Measurements from ENCODE around the gene PCDH20.
"Not testable (repeated sequence)": the region's sequence is repeated elsewhere in the genome, so short reads cannot be mapped to it uniquely, and the experiment has no call there.

Gene PCDH20, protein sequence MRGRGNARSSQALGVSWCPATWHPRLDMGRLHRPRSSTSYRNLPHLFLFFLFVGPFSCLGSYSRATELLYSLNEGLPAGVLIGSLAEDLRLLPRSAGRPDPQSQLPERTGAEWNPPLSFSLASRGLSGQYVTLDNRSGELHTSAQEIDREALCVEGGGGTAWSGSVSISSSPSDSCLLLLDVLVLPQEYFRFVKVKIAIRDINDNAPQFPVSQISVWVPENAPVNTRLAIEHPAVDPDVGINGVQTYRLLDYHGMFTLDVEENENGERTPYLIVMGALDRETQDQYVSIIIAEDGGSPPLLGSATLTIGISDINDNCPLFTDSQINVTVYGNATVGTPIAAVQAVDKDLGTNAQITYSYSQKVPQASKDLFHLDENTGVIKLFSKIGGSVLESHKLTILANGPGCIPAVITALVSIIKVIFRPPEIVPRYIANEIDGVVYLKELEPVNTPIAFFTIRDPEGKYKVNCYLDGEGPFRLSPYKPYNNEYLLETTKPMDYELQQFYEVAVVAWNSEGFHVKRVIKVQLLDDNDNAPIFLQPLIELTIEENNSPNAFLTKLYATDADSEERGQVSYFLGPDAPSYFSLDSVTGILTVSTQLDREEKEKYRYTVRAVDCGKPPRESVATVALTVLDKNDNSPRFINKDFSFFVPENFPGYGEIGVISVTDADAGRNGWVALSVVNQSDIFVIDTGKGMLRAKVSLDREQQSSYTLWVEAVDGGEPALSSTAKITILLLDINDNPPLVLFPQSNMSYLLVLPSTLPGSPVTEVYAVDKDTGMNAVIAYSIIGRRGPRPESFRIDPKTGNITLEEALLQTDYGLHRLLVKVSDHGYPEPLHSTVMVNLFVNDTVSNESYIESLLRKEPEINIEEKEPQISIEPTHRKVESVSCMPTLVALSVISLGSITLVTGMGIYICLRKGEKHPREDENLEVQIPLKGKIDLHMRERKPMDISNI

DNA sequence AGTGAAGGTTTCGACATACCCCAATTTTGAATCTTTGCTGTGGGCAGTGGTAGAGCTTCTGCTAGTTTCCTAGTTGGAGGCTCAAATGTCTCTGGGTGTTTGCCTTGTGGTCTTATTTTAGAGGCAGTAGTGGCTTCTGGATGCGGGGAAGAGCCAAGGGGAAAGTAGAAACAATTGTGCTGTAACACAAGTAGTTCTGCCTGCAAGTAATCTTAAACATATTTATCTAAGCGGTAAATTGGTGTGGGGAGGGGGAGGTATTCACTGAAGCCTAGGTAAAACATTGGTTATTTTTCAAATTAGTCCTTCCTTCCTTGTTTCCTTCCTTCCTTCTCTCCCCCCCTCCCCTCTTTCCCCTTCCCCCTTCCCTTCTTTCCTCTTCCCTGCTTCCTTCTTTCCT lies at the start of gene PCDH20:
Gene PCDH20 (minus strand): TSS at position 101 of the 400 bp plus-strand sequence. CDS start 691 bp downstream, outside the sequence.
- no peak for DNase-seq (ENCODE audit: low spot score)

DNA sequence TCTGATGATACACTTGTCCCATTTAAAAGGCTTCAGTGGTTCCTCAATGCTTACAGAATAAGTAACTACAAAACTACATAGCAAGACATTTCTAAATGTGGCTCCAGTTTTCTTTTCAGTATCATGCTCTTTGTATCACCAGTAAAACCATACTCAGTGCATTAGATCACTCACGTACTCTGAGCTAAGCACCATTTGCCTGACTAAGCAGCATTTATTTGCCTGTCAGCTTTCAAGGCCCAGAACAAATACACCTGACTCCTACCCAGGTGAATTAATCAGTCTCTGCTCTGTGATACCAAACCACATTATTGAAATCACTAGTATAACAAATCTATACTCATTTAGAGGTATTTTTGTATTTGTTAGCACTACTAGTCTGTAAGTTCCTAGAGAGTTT lies 47.4 kb upstream of the PCDH20 start:
- DNase-seq (ENCODE audit: low spot score) = no peak

DNA sequence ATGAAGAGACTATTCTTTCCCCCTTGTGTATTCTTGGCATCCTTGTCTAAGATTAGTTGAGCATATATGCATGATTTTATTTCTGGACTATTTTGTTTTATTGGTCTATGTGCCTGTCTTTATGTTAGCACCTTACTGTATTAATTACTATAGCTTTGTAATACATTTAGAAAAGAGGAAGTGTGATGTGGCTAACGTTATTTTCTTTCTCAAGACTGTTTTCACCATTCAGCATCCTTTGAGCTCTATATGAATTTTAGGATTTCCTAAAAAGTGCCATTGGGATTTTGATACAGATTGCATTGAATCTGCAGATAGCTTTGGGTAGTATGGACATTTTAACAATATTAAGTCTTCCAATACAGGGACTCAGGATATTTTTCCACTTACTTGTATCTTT lies 37.5 kb upstream of the PCDH20 start:
- DNase-seq (ENCODE audit: low spot score) = no peak

DNA sequence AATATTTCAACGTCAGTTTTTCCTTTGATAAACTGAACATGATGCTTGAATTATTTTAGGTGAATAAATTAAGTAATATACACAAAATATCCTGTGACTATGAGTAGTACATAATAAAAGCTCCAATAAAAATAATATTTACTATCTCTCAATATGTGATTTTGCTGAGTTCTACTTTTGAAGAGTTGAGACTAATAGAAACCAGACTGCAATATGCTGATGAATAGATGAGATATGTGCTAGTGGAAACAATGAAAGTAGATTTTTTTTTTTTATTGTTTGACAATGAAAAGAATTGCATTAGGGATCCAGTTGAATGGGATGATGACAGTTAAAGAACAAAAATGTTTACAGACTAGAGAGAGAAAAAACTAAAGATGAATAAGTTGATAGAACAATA lies 16.4 kb upstream of the PCDH20 start:
- no peak for DNase-seq (ENCODE audit: low spot score)

DNA sequence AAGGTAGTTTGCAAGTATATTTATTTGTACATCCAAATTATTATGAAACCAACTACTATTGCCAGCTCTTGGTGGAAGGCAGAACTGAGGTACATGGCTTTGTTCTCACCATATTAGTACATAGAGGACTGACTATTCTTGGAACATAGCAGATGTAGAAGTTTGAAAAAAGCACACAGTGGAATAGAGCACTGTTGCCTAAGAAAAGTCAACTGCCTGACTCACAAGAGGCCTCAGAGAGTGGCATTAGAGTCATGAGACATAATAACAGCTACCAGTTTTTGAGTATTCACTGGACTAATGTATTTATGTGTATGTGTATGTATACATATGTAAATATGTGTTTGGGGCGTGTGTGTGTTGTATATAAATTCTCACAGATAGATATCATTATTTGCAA lies 8.3 kb upstream of the PCDH20 start:
- DNase-seq (ENCODE audit: low spot score) = no peak

DNA sequence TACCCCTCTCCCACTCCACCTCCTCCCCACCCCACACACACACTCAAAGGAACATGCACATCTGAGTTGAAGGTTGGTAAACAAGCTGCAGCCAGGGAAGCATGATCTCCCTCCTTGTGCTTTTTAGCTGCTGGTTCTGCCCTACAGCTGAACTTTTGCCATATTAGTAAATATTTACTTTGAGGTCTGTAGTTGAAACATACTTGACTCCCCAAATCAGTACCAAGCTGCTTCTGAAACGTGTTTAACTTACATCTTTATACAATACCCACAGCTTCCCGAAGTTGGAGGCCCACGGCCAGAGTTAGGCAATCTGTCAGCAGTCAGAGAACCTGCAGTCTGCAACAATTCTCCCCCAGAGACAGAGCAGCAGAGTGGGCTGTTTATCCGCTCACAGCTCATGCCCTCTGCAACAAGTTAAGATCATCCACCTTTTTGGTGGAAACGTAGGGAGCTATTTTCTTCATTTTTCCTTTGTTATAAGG lies 1.5 kb upstream of the PCDH20 start:
- DNase-seq (ENCODE audit: low spot score) = no peak

DNA sequence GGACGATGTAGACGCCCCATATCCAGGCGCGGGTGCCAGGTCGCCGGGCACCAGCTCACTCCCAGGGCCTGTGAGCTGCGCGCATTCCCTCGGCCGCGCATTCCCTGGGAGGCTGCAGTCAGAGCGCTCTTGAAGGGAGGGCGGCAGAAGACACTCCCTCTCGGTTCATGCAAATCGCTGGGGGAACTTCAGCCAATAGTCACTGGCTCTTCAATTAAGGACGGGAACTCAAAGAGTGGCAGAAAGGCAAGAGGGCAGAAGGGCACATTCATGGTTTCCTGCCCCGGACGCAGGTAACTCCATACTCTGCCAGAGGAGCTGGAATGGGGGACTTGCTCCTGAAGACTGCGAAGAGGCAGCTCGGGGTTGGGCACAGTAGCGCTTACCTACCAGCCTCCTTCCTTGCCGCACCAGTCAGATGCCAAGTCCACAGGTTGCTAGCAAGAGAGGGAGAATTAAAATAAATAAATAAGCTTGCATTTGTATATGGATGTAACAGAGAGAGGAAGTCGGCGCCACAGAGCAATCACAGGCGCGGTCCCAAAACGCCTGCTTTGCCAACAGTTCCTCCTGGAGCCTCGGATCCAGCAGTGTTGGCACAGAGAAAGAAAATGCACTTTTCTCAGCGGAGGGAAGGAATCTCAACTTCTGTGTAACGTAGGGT lies 459 bp downstream of the PCDH20 start:
- peak; percentile 70 for DNase-seq (ENCODE audit: low spot score)

DNA sequence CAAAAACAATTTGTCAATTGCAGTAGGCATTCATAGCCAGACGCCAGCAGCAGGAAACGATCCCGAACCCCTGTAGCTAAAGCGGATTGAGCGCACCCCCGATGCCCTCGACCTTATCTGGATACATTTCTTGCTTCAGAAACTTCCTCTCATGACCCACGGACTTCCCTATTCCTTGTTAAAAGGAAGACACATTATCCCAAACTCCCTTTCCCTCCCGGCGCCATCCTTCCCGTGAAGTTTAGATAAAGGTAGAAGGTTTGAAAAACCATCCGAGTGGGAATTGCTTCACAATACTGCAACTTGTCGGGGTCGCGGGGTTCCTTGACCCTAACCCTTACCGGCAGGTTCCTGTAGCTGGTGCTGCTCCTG lies 977 bp downstream of the PCDH20 start:
- DNase-seq (ENCODE audit: low spot score) = no peak

DNA sequence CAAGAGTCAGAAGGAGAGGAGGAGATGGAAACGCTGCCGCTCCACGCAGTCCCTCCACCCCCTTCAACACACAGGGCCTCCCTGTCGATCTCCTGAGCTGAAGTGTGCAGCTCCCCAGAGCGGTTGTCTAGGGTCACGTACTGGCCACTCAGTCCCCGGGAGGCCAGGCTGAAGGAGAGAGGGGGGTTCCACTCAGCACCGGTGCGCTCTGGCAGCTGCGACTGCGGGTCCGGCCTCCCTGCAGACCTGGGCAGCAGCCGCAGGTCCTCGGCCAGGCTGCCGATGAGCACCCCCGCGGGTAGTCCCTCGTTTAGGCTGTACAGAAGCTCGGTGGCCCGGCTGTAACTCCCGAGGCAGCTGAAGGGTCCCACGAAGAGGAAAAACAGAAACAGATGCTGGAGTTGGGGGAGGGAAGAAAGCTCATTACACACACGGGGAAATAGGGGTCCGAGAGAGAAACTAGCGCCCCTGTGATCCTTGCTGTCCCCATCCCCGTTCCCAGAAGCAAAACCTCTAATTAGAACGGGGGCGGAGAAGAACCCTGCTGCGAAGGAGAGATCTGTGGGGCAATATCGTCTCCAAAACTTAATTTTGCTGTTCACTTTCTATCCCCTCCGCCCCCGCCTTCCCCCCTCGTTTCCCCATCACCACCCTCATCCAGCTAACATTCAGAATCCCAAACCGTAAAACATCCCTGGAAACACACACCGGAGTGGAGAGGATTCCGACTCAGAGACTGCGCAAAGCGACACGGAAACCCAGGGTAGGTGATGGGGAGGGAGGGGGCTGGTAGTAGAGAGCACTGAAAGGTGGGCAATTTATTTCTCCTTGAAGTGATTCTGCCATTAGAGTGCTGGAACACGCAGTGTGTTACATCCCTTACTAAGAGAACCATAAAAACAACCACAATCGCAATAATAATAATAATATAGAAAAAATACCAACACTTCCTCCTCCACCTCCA lies 1.8 kb downstream of the PCDH20 start:
- no peak for DNase-seq (ENCODE audit: low spot score)

DNA sequence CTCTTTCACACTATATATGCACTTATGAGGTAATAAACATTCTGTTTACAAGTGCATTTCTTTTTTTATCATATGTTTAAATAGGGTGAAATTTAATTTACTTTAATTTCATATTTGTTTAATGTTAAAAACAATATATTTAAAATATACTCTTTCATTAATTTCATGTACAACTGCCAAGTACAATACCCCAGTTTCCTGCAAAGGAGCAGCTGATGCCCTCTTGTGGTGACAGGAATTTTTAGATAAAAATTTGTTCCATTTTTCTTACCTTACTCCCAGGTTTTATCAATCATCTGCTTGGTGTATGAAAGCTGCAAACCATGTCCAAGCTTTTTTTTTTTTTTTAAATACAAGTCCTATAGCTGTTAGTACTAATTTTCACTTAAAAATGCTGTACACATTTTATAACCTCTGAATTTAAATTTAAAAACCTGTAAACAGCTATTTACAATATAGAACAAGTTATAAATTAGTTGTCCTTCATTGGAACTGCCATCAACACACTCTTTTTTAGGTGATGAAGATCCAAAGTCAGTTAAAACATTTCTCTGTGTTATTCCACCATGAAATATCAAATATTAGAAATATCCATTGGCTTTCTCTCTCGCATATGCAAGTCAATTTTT lies 4.9 kb downstream of the PCDH20 start:
- peak; percentile 28 for DNase-seq (ENCODE audit: low spot score)

DNA sequence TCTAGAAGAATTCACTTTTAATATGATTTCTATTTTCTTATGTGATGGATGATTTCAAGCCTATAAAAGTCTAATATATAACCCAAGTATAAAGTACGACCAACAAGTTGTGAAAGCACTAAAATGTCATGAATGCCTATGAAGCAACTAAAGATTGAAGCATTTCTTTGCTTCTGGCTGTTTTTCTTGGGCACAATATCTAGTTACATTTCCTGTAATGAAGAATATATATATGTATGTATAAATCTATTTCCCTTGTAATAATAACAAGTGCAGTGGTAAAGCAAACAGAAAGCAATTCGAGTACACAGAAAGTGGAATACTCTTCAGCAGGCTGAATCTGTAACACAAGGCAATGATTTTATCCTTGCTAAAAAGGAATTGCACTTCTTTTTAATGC lies 5.4 kb downstream of the PCDH20 start:
- no peak for DNase-seq (ENCODE audit: low spot score)

DNA sequence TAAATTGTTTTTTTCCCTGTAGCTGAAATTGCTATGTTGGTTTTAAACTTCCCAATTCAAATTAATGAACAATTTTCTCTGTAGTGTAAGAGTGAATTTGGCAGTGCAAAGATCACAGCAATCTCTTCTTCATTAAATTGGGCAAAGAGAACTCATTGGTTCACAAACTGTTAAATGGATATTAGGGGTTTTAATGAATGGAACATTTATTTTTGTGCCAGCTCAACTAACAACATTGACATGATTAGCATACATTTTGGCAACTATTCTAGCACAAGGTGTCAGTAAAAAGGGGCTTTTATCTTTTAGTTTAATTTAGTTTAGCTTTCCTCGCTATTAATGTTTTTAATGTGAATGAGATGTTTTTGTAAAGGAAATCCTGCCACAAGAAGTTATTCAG lies 7.1 kb downstream of the PCDH20 start:
- no peak for DNase-seq (ENCODE audit: low spot score)

DNA sequence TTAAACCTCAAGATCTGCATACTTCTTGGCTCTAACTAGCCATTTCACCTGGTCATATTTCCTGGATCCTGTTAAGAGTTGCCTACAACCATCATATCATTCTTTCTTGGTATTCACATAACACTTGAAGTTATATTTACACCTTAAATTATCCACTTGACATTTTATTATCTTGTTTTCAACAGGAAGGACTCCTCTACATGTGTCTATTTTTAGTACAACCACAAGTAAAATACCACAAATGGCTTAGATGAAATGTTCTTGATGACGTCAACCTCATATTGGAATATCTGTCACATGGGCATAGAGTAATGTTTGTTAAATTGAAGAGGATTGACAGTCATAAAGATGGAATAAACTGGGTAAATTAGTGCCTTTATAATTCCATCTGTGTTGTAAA lies 9.4 kb downstream of the PCDH20 start:
- no peak for DNase-seq (ENCODE audit: low spot score)

DNA sequence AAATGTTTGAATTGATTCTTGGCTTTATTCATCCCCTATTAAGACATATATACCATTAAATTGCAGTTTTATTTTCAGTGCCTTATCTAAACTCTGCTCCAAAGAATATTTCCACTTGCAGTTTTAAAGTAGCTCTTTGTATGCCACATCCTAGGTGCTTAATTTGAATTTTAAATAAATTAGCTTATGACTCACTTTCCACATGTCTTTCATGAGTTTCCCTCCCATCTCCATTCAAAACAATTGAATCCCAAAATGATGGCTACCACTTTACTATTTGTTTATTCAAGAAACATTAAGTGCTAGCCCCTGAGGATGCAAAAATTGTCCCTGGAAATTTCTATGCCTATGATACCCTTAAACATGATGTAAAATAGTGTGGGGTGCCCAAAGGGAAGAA lies 19.5 kb downstream of the PCDH20 start:
- DNase-seq (ENCODE audit: low spot score) = no peak

DNA sequence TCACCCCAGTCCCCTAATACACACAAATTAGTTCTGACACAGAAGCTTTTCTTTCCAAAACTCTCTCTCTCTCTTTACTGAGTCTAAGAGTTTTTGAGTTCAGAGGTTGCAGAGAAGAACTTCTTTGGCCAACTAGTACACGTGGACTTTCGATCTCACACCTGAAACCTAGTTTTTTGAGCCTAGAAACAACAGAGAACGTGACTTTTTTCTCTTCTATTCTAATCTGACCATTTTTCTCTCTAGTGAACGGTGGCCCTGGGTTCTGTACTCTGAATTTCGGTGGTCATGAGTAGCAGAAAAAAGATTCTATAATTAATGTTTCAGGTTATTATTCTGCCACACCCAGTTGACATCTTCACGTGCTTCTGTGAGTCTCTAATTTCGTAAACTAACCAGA lies 24.2 kb downstream of the PCDH20 start:
- no peak for DNase-seq (ENCODE audit: low spot score)

DNA sequence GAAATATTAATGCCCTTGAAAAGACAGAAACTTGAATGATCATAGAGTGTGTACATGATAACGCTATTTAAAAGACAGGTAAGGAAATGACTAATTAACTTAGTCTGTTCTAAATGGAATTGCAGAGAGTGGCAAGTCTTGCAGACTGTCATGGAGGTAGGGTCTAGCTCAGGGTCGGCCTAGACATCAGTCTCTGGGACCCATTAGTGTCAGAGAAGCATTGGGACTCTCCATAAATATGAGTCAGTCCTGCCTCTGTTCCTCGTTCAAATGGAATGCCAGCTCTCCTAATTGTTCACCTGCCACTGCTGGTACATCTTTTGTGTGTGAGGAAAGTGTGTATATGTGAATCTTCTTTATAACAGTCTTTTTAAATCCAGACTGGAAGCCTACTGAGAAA lies 28.0 kb downstream of the PCDH20 start:
- no peak for DNase-seq (ENCODE audit: low spot score)

DNA sequence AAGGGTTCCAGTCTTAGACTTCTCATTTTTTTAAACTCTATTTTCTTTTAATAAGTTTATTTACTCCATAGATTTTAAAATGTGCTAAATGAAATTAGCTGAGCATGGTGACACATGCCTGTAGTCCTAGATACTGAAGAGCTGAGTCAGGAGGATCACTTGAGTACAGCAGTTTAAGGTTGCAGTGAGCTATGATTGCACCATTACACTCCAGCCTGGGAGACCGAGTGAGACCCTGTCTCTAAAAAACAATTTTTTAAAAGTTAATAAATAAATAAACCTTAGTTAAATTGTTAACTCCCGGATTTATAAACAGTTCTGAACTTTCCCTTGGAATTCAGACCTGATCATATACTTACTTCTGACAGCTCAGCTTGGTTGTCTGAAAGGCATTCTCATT lies 32.5 kb downstream of the PCDH20 start:
- no peak for DNase-seq (ENCODE audit: low spot score)

DNA sequence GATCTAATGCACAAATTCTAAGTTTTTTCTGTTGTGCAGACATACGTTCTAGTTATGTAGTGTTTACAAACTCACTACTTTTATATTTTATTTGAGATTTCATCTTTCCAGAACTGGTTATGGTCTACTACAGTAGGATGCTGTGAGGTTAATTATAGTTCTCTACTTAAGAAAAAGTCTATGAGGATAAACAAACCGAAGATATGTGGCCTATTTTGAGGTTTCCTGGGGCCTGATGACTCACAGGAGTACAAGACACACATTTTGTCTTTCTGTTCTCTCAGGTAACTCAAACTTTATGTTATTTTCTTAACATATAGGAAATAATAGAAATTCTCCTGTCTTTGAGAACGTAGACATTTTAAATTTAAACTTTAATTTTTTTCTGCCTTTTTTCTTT lies 45.1 kb downstream of the PCDH20 start:
- DNase-seq (ENCODE audit: low spot score) = no peak

DNA sequence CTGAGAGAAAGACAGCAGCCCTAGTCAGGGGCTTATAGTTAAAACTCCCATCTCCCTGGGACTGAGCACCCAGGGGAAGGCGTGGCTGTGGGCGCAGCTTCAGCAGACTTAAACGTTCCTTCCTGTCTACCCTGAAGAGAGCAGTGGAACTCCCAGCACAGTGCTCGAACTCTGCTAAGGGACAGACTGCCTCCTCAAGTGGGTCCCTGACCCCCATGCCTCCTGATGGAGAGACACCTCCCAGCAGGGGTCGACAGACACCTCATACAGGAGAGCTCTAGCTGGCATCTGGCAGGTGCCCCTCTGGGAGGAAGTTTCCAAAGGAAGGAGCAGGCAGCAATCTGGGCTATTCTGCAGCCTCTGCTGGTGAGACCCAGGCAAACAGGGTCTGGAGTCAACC lies 51.0 kb downstream of the PCDH20 start:
- DNase-seq (ENCODE audit: low spot score) = not testable (repeated sequence)

DNA sequence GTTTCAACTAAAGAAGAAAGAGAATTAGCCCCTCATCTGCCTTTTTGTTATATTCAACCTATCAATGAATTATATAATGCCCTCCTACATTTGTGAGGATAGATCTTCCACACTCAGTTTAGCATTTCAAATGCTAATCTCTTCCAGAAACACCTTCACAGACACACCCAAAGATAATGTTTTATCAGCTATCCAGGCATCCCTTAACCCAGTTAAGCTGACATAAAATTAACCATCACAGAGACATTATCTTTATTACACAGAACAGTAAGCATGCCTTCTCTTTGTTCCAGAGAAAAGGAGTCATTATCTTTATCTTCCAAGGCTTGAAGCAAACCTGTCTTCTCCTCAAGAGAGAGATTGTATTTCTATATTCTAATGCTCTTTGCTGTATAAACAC lies 53.1 kb downstream of the PCDH20 start:
- no peak for DNase-seq (ENCODE audit: low spot score)
